ENCODE measurements around the gene NFIC. TPM values are rescaled to one million over a fixed set of nuclear protein-coding genes. Genes with fewer than 3 reads are reported as not detected.

The NFIC gene
- polyA plus RNA-seq, 1 of the 3 experiments (the other 2 are of a cell fraction), result 7.2 TPM

GRCh38 chr19:3319643-3320353, 46.6 kb upstream of the NFIC start:
- peak; percentile 46 for DNase-seq
- H3K4me2 ChIP-seq, result no peak overlapping the region
- CTCF ChIA-PET, result interaction anchor here (0.8 to 3.6 kb wide), 2 partner anchors 15 to 153 kb away, joined by 3 to 13 read pairs; no protein-coding TSS in a partner anchor
- H3K9ac ChIP-seq, result no peak overlapping the region
- H3K79me2 ChIP-seq (ENCODE audit: insufficient read depth), result no peaks in the 10 kb centered on the region
- H4K20me1 ChIP-seq (ENCODE audit: insufficient read depth), result 0 out of 2 replicates have a peak, but pooled peaks cover 3% of the 10 kb centered on the region
- H2AFZ ChIP-seq (ENCODE audit: low read depth), result no peak overlapping the region
- no peaks in the 10 kb centered on the region for H3K9me3 ChIP-seq
- H3F3A ChIP-seq (replicated peaks; ENCODE audit: insufficient read depth), result peaks cover 7% of the 10 kb centered on the region
- no peaks in the 10 kb centered on the region for H3K4me1 ChIP-seq (ENCODE audit: control insufficient read depth in 1 of 2, insufficient read depth in 2 of 2, low read depth in 1 of 2, low read length in 1 of 2)
- no peak overlapping the region for H3K4me3 ChIP-seq (ENCODE audit: low read depth in 2 of 2, low read length in 1 of 2)
- POLR2A ChIA-PET, result no interaction called here
- H3K36me3 ChIP-seq (replicated peaks in 1 of 2; ENCODE audit: control insufficient read depth in 1 of 2, insufficient read depth in 2 of 2, low read length in 1 of 2), result no peaks in the 10 kb centered on the region
- WGBS (ENCODE audit: low lambda C conversion rate), result 11% methylated on average over 18 of the region's 18 CpGs
- H3K27me3 ChIP-seq (ENCODE audit: insufficient read depth), result peaks cover 15% of the 10 kb centered on the region; the same call in 1 of the 2 replicates
- no peak overlapping the region for H3K27ac ChIP-seq (ENCODE audit: low read depth in 2 of 2, low read length in 1 of 2)
- H3K9me2 ChIP-seq, result no peaks in the 10 kb centered on the region
- TF ChIP-seq YY1 (IDR thresholded peaks at IDR 0.05; ENCODE audit: low read depth), result no peak
- TF ChIP-seq ELF1 (IDR thresholded peaks at IDR 0.05), result no peak
- TF ChIP-seq SIN3A (IDR thresholded peaks at IDR 0.05; ENCODE audit: borderline replicate concordance, low read depth, low read length), result no peak
- TF ChIP-seq USF2 (IDR thresholded peaks at IDR 0.05; ENCODE audit: borderline replicate concordance, low read depth, low read length), result no peak
- no peak for TF ChIP-seq TEAD4 (IDR thresholded peaks at IDR 0.05; ENCODE audit: borderline replicate concordance, insufficient read depth)

DNA sequence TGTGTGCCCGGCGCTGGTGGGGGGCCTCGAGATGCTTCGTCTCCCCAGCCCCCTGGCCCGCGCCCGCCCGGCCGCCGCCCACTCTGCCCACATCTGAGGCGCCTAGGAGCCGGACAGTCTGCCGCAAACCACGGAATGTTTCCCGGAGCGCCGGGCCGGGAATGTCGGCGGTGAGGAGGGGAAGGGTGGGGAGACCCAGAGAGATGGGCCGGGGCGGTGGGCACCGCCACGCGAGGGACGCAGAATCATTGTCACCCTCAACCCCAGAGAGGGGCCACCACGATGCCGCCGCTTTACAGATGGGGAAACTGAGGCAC, 46.1 kb upstream of the NFIC start:
- ChIA-PET POLR2A (no interaction called here), CTCF (no interaction called here)
- peak; percentile 46 for DNase-seq
- H3K27me3 ChIP-seq (ENCODE audit: insufficient read depth), result peaks cover 15% of the 10 kb centered on the region; the same call in 1 of the 2 replicates
- H3K4me1 ChIP-seq (ENCODE audit: control insufficient read depth in 1 of 2, insufficient read depth in 2 of 2, low read depth in 1 of 2, low read length in 1 of 2), result no peaks in the 10 kb centered on the region
- H3K4me3 ChIP-seq (ENCODE audit: low read depth in 2 of 2, low read length in 1 of 2), result no peak overlapping the region
- H3K36me3 ChIP-seq (replicated peaks in 1 of 2; ENCODE audit: control insufficient read depth in 1 of 2, insufficient read depth in 2 of 2, low read length in 1 of 2), result no peaks in the 10 kb centered on the region
- no peak overlapping the region for H3K27ac ChIP-seq (ENCODE audit: low read depth in 2 of 2, low read length in 1 of 2)
- 0 out of 2 replicates have a peak, but pooled peaks cover 3% of the 10 kb centered on the region for H4K20me1 ChIP-seq (ENCODE audit: insufficient read depth)
- no peaks in the 10 kb centered on the region for H3K9me2 ChIP-seq
- WGBS (ENCODE audit: low lambda C conversion rate), result 5% methylated on average over 8 of the region's 29 CpGs
- H2AFZ ChIP-seq (ENCODE audit: low read depth), result no peak overlapping the region
- peaks cover 7% of the 10 kb centered on the region for H3F3A ChIP-seq (replicated peaks; ENCODE audit: insufficient read depth)
- no peaks in the 10 kb centered on the region for H3K79me2 ChIP-seq (ENCODE audit: insufficient read depth)
- no peak overlapping the region for H3K4me2 ChIP-seq
- no peaks in the 10 kb centered on the region for H3K9me3 ChIP-seq
- H3K9ac ChIP-seq, result no peak overlapping the region
- TF ChIP-seq TEAD4 (IDR thresholded peaks at IDR 0.05; ENCODE audit: borderline replicate concordance, insufficient read depth) (no peak), RCOR1 (IDR thresholded peaks at IDR 0.05; ENCODE audit: low read length) (no peak), YY1 (IDR thresholded peaks at IDR 0.05; ENCODE audit: low read depth) (no peak), EP300 (IDR thresholded peaks at IDR 0.05; ENCODE audit: borderline replicate concordance in 1 of 2, low read depth in 1 of 2, low read length in 1 of 2) (no peak), TCF12 (IDR thresholded peaks at IDR 0.05) (no peak), PBX3 (IDR thresholded peaks at IDR 0.05) (no peak), TAF1 (IDR thresholded peaks at IDR 0.05; ENCODE audit: borderline replicate concordance, low read depth, low read length) (no peak), CHD2 (IDR thresholded peaks at IDR 0.05; ENCODE audit: low read length, partially characterized antibody) (no peak), JUND (IDR thresholded peaks at IDR 0.05) (no peak), USF1 (IDR thresholded peaks at IDR 0.05; ENCODE audit: borderline replicate concordance, low read depth) (no peak), SMC3 (IDR thresholded peaks at IDR 0.05; ENCODE audit: low read depth, low read length) (no peak), NRF1 (IDR thresholded peaks at IDR 0.05; ENCODE audit: low read depth, low read length) (no peak), SIN3A (IDR thresholded peaks at IDR 0.05; ENCODE audit: borderline replicate concordance, low read depth, low read length) (no peak), RFX5 (IDR thresholded peaks at IDR 0.05; ENCODE audit: low read length) (no peak)
- TF ChIP-seq, protein P1, sequence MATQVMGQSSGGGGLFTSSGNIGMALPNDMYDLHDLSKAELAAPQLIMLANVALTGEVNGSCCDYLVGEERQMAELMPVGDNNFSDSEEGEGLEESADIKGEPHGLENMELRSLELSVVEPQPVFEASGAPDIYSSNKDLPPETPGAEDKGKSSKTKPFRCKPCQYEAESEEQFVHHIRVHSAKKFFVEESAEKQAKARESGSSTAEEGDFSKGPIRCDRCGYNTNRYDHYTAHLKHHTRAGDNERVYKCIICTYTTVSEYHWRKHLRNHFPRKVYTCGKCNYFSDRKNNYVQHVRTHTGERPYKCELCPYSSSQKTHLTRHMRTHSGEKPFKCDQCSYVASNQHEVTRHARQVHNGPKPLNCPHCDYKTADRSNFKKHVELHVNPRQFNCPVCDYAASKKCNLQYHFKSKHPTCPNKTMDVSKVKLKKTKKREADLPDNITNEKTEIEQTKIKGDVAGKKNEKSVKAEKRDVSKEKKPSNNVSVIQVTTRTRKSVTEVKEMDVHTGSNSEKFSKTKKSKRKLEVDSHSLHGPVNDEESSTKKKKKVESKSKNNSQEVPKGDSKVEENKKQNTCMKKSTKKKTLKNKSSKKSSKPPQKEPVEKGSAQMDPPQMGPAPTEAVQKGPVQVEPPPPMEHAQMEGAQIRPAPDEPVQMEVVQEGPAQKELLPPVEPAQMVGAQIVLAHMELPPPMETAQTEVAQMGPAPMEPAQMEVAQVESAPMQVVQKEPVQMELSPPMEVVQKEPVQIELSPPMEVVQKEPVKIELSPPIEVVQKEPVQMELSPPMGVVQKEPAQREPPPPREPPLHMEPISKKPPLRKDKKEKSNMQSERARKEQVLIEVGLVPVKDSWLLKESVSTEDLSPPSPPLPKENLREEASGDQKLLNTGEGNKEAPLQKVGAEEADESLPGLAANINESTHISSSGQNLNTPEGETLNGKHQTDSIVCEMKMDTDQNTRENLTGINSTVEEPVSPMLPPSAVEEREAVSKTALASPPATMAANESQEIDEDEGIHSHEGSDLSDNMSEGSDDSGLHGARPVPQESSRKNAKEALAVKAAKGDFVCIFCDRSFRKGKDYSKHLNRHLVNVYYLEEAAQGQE (IDR thresholded peaks at IDR 0.05; ENCODE audit: low read depth, low read length), result no peak

Data from SK-N-SH (cell line).